Sigmoid colon (tissue), 3 donors: ENCODE results near the gene TRIM3.

ENCODE experiments used
- CTCF ChIP-seq, 4 experiments: fragments of 450-650 bp in 3 of 4; fragments of 200-600 bp in 1 of 4; IDR thresholded peaks; one replicate each; pipeline ENCODE4 v1.5.1; 2016 to 2019; ENCODE audit warnings: antibody characterized with exemption in 4 of 4, mild to moderate bottlenecking in 3 of 4, moderate library complexity in 2 of 4
- POLR2A ChIP-seq, 2 donors: fragments of 450-650 bp; IDR thresholded peaks; one replicate each; pipeline ENCODE4 v1.6.1; 2016; ENCODE audit warnings: antibody characterized with exemption in 2 of 2, mild to moderate bottlenecking in 2 of 2, moderate library complexity in 2 of 2

- TF ChIP-seq CTCF (IDR thresholded peaks at IDR 0.05) = no peak
- TF ChIP-seq POLR2A (IDR thresholded peaks at IDR 0.05) = no peak
Observed at GRCh38 chr11:6455070-6455469, 18.7 kb downstream of the TRIM3 start.
